Tibial nerve (tissue), 3 donors: ENCODE results near the gene INTS11.

Source experiments
- POLR2A ChIP-seq, 2 donors: fragments of 450-650 bp; IDR thresholded peaks; one replicate each; pipeline ENCODE4 v1.6.1; 2017; ENCODE audit warnings: antibody characterized with exemption in 2 of 2, mild to moderate bottlenecking in 2 of 2, moderate library complexity in 2 of 2
- TF ChIP-seq, protein P1 (sequence below), 5 experiments: fragments of 200-600 bp in 3 of 5; fragments of 450-650 bp in 2 of 5; sonication (generic) in 3 of 5; IDR thresholded peaks; one replicate each; pipeline ENCODE4 v1.5.1; 2016 to 2019; ENCODE audit warnings: antibody characterized with exemption in 5 of 5, mild to moderate bottlenecking in 3 of 5, moderate library complexity in 2 of 5

DNA sequence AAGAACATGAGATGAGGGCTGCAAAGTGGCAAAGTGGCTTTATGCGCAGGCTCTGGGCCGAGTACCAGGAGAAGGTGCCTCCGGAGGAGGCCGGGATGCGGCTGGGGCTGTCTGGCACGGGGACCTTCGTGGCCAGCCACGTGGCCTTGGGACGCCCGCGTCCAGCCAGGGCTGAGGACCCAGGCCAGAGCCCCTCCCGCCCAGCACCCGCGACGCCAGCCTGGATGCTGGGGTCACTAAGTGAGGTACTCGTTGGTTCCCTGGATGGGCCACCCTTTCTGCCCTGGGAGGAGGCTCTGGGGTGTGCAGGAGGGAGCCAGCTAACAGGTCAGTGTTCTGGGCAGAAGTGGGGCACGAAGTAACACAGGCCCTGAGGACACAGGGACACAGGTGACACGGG is 31.6 kb downstream of the INTS11 start:
- TF ChIP-seq, protein P1, sequence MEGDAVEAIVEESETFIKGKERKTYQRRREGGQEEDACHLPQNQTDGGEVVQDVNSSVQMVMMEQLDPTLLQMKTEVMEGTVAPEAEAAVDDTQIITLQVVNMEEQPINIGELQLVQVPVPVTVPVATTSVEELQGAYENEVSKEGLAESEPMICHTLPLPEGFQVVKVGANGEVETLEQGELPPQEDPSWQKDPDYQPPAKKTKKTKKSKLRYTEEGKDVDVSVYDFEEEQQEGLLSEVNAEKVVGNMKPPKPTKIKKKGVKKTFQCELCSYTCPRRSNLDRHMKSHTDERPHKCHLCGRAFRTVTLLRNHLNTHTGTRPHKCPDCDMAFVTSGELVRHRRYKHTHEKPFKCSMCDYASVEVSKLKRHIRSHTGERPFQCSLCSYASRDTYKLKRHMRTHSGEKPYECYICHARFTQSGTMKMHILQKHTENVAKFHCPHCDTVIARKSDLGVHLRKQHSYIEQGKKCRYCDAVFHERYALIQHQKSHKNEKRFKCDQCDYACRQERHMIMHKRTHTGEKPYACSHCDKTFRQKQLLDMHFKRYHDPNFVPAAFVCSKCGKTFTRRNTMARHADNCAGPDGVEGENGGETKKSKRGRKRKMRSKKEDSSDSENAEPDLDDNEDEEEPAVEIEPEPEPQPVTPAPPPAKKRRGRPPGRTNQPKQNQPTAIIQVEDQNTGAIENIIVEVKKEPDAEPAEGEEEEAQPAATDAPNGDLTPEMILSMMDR (IDR thresholded peaks at IDR 0.05) = no peak
- no peak for TF ChIP-seq POLR2A (IDR thresholded peaks at IDR 0.05)
